ENCODE results near the gene HSP90AB1.

- TF ChIP-seq JUND (IDR thresholded peaks at IDR 0.05; ENCODE audit: borderline replicate concordance, low read depth, low read length): peak; percentile 70; the same call in 1 of the 2 replicates
- no peak for TF ChIP-seq JUND (tag; IDR thresholded peaks at IDR 0.05; ENCODE audit: borderline replicate concordance, low read depth, low read length)
- no peak for TF ChIP-seq SMARCC2 (IDR thresholded peaks at IDR 0.05; ENCODE audit: low read depth)
- TF ChIP-seq BRF1 (IDR thresholded peaks at IDR 0.05; ENCODE audit: borderline replicate concordance, extremely low read depth, insufficient read length): no peak
- TF ChIP-seq GABPB2 (CRISPR knock-in tag; conservative IDR thresholded peaks at IDR 0.05): peak; percentile 9; the same call in 1 of the 2 replicates
- TF ChIP-seq RFX1 (IDR thresholded peaks at IDR 0.05): no peak
- TF ChIP-seq, protein P1, sequence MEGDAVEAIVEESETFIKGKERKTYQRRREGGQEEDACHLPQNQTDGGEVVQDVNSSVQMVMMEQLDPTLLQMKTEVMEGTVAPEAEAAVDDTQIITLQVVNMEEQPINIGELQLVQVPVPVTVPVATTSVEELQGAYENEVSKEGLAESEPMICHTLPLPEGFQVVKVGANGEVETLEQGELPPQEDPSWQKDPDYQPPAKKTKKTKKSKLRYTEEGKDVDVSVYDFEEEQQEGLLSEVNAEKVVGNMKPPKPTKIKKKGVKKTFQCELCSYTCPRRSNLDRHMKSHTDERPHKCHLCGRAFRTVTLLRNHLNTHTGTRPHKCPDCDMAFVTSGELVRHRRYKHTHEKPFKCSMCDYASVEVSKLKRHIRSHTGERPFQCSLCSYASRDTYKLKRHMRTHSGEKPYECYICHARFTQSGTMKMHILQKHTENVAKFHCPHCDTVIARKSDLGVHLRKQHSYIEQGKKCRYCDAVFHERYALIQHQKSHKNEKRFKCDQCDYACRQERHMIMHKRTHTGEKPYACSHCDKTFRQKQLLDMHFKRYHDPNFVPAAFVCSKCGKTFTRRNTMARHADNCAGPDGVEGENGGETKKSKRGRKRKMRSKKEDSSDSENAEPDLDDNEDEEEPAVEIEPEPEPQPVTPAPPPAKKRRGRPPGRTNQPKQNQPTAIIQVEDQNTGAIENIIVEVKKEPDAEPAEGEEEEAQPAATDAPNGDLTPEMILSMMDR (IDR thresholded peaks at IDR 0.05 in 2 of 3, conservative IDR thresholded peaks at IDR 0.05 in 1 of 3; ENCODE audit: insufficient read depth in 2 of 3, low read depth in 1 of 3, low read length in 3 of 3): peak; percentile 70 to 90 (median 78); a peak in 5 of 6 replicates
- peak; percentile 75 for TF ChIP-seq POLR2A (conservative IDR thresholded peaks at IDR 0.05)
- TF ChIP-seq, protein P2, sequence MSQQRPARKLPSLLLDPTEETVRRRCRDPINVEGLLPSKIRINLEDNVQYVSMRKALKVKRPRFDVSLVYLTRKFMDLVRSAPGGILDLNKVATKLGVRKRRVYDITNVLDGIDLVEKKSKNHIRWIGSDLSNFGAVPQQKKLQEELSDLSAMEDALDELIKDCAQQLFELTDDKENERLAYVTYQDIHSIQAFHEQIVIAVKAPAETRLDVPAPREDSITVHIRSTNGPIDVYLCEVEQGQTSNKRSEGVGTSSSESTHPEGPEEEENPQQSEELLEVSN (IDR thresholded peaks at IDR 0.05; ENCODE audit: borderline replicate concordance in 1 of 2, extremely low read depth in 1 of 2, insufficient read depth in 1 of 2, insufficient read length in 1 of 2, low read depth in 1 of 2, low read length in 1 of 2, poor library complexity in 1 of 2, severe bottlenecking in 1 of 2): peak; percentile 75 to 93
- TF ChIP-seq CHD4 (IDR thresholded peaks at IDR 0.05; ENCODE audit: insufficient read depth, insufficient replicate concordance, low read depth, low read length, poor library complexity, severe bottlenecking): no peak
- no peak for TF ChIP-seq SIX5 (IDR thresholded peaks at IDR 0.05; ENCODE audit: borderline replicate concordance in 1 of 2, insufficient read depth in 1 of 2, low read depth in 1 of 2, low read length in 2 of 2)
- no peak for TF ChIP-seq SRSF1 (IDR thresholded peaks at IDR 0.05; ENCODE audit: low read depth, low read length)
- no peak for TF ChIP-seq CBX2 (IDR thresholded peaks at IDR 0.05; ENCODE audit: insufficient read depth, low read length, poor library complexity, severe bottlenecking)
- no peak for TF ChIP-seq SMARCA5 (IDR thresholded peaks at IDR 0.05)
Measured at GRCh38 chr6:44257025-44257752, 10.3 kb downstream of the HSP90AB1 start, which contains the start of gene SLC35B2.

Data from K562 (cell line).